Stimulated activated CD4-positive, alpha-beta T cell treated with anti-CD3 and anti-CD28 coated beads, Interleukin-2, amount 100 ng/mL, for 48 hours (primary cell): ENCODE results near the gene TRAPPC14.
A peak's percentile ranks its signal among the peaks of the same experiment; 100 is the strongest.
"Not testable (repeated sequence)": the region's sequence is repeated elsewhere in the genome, so short reads cannot be mapped to it uniquely, and the experiment has no call there.

ENCODE experiments used
- DNase-seq, 2 donors: peaks; one replicate each; pipeline ENCODE4 v3.0.0-alpha.2; 2020

TRAPPC14 gene

GRCh38 chr7:100158229-100159098 lies at the start of gene TRAPPC14:
Gene TRAPPC14, minus strand, starts transcription at chr7:100158723. Its CDS starts 224 bp downstream, at chr7:100158499.
- peak; percentile 90 for DNase-seq

- DNase-seq = no peak
Observed at GRCh38 chr7:100204454-100204853, 45.9 kb upstream of the TRAPPC14 start.

- no peak for DNase-seq
Observed at GRCh38 chr7:100200693-100201092, 42.2 kb upstream of the TRAPPC14 start.

GRCh38 chr7:100198266-100198665 lies 39.7 kb upstream of the TRAPPC14 start:
- DNase-seq = no peak

- DNase-seq = not testable (repeated sequence)
Observed at GRCh38 chr7:100195901-100196322, 37.4 kb upstream of the TRAPPC14 start.

GRCh38 chr7:100195222-100195621 lies 36.7 kb upstream of the TRAPPC14 start:
- DNase-seq = no peak

GRCh38 chr7:100192969-100193368 lies 34.4 kb upstream of the TRAPPC14 start:
- no peak for DNase-seq

- DNase-seq = not testable (repeated sequence)
Observed at GRCh38 chr7:100192281-100192862, 33.8 kb upstream of the TRAPPC14 start.

GRCh38 chr7:100191775-100192174 lies 33.3 kb upstream of the TRAPPC14 start:
- DNase-seq = no peak

- no peak for DNase-seq
Observed at GRCh38 chr7:100190048-100190711, 31.7 kb upstream of the TRAPPC14 start.

- no peak for DNase-seq
Observed at GRCh38 chr7:100189061-100189460, 30.5 kb upstream of the TRAPPC14 start.

GRCh38 chr7:100185726-100186125 lies 27.2 kb upstream of the TRAPPC14 start:
- no peak for DNase-seq

GRCh38 chr7:100183090-100183489 lies 24.6 kb upstream of the TRAPPC14 start:
- not testable (repeated sequence) for DNase-seq

- DNase-seq = not testable (repeated sequence)
Observed at GRCh38 chr7:100182616-100183015, 24.1 kb upstream of the TRAPPC14 start.

- not testable (repeated sequence) for DNase-seq
Observed at GRCh38 chr7:100180084-100180483, 21.6 kb upstream of the TRAPPC14 start.

- DNase-seq = peak; percentile 98 to 99
Observed at GRCh38 chr7:100177045-100178001, 18.8 kb upstream of the TRAPPC14 start, which contains the start of the genes GPC2 and STAG3. Gene GPC2, minus strand, starts transcription at chr7:100177381. Its CDS starts 182 bp downstream, at chr7:100177199. Gene STAG3, plus strand, starts transcription at chr7:100177918. Its CDS starts 2,639 bp downstream, at chr7:100180557.

- no peak for DNase-seq
Observed at GRCh38 chr7:100176096-100177044, 17.8 kb upstream of the TRAPPC14 start.

GRCh38 chr7:100175296-100175935 lies 16.9 kb upstream of the TRAPPC14 start:
- DNase-seq = no peak

GRCh38 chr7:100174582-100174981 lies 16.1 kb upstream of the TRAPPC14 start:
- DNase-seq = no peak

GRCh38 chr7:100173806-100174495 lies 15.4 kb upstream of the TRAPPC14 start:
- DNase-seq = no peak
